ENCODE results near the gene ATR. TPM values are rescaled to one million over a fixed set of nuclear protein-coding genes. Genes with fewer than 3 reads are reported as not detected.

Gene ATR
- total and polyA plus RNA-seq, 2 of the 4 experiments (the other 2 are of a cell fraction) = 9.5 to 28.0 TPM

DNA sequence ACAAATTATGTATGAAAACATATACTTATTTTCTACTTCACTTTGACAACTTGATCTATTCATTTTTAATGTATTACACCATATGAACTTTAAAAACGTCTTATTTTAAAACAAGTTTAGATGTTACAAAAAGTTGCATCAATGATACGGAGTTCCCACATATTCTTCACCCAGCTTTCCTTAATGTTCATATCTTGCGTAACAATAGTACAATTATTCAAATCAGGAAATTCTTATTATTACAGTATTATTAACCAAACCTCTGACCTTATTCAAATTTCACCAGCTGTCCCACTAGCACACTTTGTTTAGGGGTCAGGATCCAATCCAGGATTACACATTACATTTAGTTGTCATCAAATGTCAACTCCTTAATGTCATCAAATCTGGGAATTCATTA is 117.8 kb downstream of the ATR start:
- no peak overlapping the region for H3K4ac ChIP-seq (ENCODE audit: low read depth, low read length)
- H3K23ac ChIP-seq (ENCODE audit: low read depth, low read length) = no peak overlapping the region
- H3K79me1 ChIP-seq (ENCODE audit: low read depth in 1 of 2, low read length in 2 of 2) = no peaks in the 10 kb centered on the region
- H3K4me1 ChIP-seq (ENCODE audit: control insufficient read depth, insufficient read depth, low read length) = no peaks in the 10 kb centered on the region
- ATAC-seq (ENCODE audit: low read depth) = no peak
- no peaks in the 10 kb centered on the region for H3K27me3 ChIP-seq (ENCODE audit: control insufficient read depth, insufficient read depth, low read length)
- no peaks in the 10 kb centered on the region for H3K9me1 ChIP-seq (ENCODE audit: insufficient read depth, low read length)
- H3K4me2 ChIP-seq (ENCODE audit: low read depth, low read length) = no peak overlapping the region
- H2BK15ac ChIP-seq (ENCODE audit: low read depth, low read length) = no peak overlapping the region
- WGBS, 2 experiments (ENCODE audit: extremely low coverage in 2 of 2, insufficient read length in 1 of 2) = no CpG with 5 or more reads among the region's 3 CpGs
- H4K8ac ChIP-seq (ENCODE audit: low read depth in 2 of 2, low read length in 2 of 2) = no peak overlapping the region
- no peak overlapping the region for H2AK9ac ChIP-seq (replicated peaks; ENCODE audit: low read depth, low read length, poor library complexity)
- H3K18ac ChIP-seq (ENCODE audit: low read depth, low read length) = no peak overlapping the region
- H4K5ac ChIP-seq (ENCODE audit: low read depth, low read length) = no peak overlapping the region
- H3K14ac ChIP-seq (replicated peaks; ENCODE audit: low read depth, low read length) = no peak overlapping the region
- ChIA-PET POLR2A (ENCODE audit: unreplicated experiment) (no interaction called here), CTCF (no interaction called here)
- H3K9me3 ChIP-seq (ENCODE audit: control insufficient read depth, insufficient read depth, low read length) = no peaks in the 10 kb centered on the region
- H3K27ac ChIP-seq (ENCODE audit: insufficient read depth, low read length) = no peak overlapping the region
- no peak overlapping the region for H3K4me3 ChIP-seq (ENCODE audit: insufficient read depth, low read depth, low read length)
- H4K91ac ChIP-seq (ENCODE audit: insufficient read depth, low read depth, low read length) = no peak overlapping the region
- in situ Hi-C loops (cut with MboI; ENCODE audit: low sequenced_read_pairs) (no loop called here), intact Hi-C loops (cut with micrococcal nuclease) (no loop called here), dilution Hi-C loops (cut with HindIII; ENCODE audit: low sequenced_read_pairs, unreplicated experiment) (no loop called here)
- no peak for DNase-seq
- H3K36me3 ChIP-seq (ENCODE audit: control insufficient read depth, insufficient read depth, low read length) = no peaks in the 10 kb centered on the region
- no TSS peak for BruUV-seq (replicated peaks)
- H2AFZ ChIP-seq (replicated peaks; ENCODE audit: low read length, poor library complexity) = no peak overlapping the region
- no peak overlapping the region for H3K9ac ChIP-seq (ENCODE audit: low read depth, low read length)
- H2BK5ac ChIP-seq (ENCODE audit: low read depth, low read length, poor library complexity, severe bottlenecking) = no peak overlapping the region
- no peak overlapping the region for H3K56ac ChIP-seq (ENCODE audit: extremely low read depth, insufficient read depth, low read length)
- no peak overlapping the region for H2BK120ac ChIP-seq (ENCODE audit: low read depth, low read length)
- TF ChIP-seq NFE2L2 (IDR thresholded peaks at IDR 0.05; ENCODE audit: low read depth, low read length) (no peak), CEBPB (IDR thresholded peaks at IDR 0.05; ENCODE audit: low read depth, low read length) (peak; percentile 75), CHD1 (IDR thresholded peaks at IDR 0.05; ENCODE audit: low read depth, low read length) (no peak), FOS (IDR thresholded peaks at IDR 0.05; ENCODE audit: low read depth, low read length) (no peak), RFX5 (IDR thresholded peaks at IDR 0.05; ENCODE audit: low read depth, low read length) (no peak)
- no peaks in the 10 kb centered on the region for H4K20me1 ChIP-seq (ENCODE audit: insufficient read depth, low read length)
- no peak overlapping the region for H2AK5ac ChIP-seq (ENCODE audit: low read depth, low read length)
- no peak overlapping the region for H2BK20ac ChIP-seq (ENCODE audit: low read depth, low read length)
